PC-9 (cell line): ENCODE results near the gene FBXW7.

ENCODE experiments used
- CTCF ChIP-seq: fragments of 200-600 bp; sonication (generic); conservative IDR thresholded peaks from 2 replicates; pipeline ENCODE4 v1.6.1; 2017; ENCODE audit warnings: mixed run types, antibody characterized with exemption, mild to moderate bottlenecking, moderate library complexity
- EZH2 ChIP-seq: fragments of 200-600 bp; sonication (generic); IDR thresholded peaks from 2 replicates; pipeline ENCODE4 v1.8.0; 2017; ENCODE audit warnings: antibody characterized with exemption, low read depth

GRCh38 chr4:152480901-152481300 lies 55.0 kb downstream of the FBXW7 start:
- no peak for TF ChIP-seq CTCF
- no peak for TF ChIP-seq EZH2
